GM04504 (cell line): ENCODE data around the gene MAPKAP1.
A peak's percentile ranks its signal among the peaks of the same experiment; 100 is the strongest.

ENCODE experiments used
- DNase-seq: peaks from one replicate; pipeline ENCODE4 v3.0.0-alpha.2; 2012; ENCODE audit warnings: low read depth

The MAPKAP1 gene

GRCh38 chr9:125706651-125707471 lies at the start of gene MAPKAP1:
Gene MAPKAP1 (minus strand): TSS chr9:125707208. CDS start chr9:125672574, 34,634 bp downstream.
- peak; percentile 92 for DNase-seq

DNA sequence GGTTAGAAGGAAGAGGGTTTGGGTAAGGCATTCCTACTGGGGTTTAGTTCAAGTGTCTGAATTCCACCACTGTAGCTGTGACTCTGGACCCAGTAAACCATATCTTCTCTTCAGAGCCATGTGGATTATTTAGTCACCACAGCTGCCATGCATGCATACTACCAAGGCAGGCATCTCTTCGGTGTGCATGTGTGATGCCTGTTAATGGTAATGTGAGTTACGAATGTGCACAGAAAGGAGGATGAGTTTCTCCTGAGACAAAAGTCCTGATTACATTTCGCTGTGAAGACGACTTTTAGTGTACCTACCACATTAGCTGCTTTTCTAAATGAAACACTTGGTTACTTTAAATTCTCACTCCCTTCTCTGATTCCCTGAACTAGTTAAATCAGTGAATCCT lies 49.5 kb upstream of the MAPKAP1 start:
- no peak for DNase-seq

DNA sequence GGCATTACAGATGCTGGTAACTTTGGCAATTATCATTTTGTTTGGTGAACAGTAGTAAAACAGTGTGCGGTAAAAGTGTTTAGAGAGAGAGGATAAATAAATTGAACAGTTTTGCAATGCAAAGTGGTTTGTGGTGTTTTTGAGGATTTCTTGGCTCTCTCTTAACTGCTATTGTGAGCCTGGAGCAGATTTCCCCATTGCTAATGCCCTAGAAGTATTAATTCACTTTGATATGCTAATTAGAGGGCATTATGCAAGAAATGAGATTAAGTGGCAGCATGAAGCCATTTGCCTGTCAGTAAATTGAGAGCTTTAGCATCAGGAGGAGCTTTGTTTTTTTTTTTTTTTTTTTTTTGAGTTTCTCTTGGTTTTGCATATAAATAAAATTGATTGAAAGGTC lies 48.3 kb upstream of the MAPKAP1 start:
- DNase-seq: no peak

DNA sequence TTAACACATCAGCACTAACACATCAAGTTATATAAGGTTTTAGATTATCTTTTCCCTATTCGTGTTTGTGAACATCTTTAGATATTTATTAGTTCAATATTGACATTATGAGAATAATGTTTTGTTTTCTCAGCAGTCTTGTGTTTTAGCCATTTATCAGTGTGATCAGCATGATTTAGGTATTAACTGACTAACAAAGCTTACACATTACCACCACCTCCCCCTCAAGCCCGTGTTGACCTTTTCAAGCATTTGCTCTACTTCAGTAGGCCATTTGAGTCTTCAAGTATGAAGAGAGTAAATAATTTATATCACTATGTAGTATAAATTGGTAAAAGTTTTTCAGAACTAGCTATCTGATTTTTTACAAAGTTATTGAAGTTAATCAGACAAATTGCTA lies 47.1 kb upstream of the MAPKAP1 start:
- DNase-seq: no peak

- DNase-seq: no peak
Measured at GRCh38 chr9:125752070-125752628, 45.1 kb upstream of the MAPKAP1 start.

DNA sequence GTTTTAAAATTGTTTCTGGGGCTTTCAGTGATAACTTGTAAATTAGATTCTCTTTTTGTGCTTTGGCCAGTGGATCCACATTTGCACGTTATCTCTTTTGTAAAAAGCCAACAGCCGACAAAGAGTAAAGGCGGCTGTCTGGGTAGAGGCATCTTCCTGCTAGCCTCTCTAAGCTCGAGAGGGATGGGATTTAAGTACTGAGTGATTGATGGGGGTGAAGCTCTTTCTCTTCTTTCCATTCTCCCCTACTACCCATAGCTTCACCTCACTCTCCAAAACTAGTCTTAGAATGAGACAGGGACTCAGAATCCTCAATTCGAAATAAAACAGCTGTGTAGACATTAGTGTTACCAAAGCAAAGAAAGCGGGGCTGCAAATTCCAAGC lies 43.6 kb upstream of the MAPKAP1 start:
- DNase-seq: no peak

- DNase-seq: no peak
Measured at GRCh38 chr9:125749951-125750626, 43.1 kb upstream of the MAPKAP1 start.

- DNase-seq: no peak
Measured at GRCh38 chr9:125749287-125749935, 42.4 kb upstream of the MAPKAP1 start.

- DNase-seq: no peak
Measured at GRCh38 chr9:125748446-125749099, 41.6 kb upstream of the MAPKAP1 start.

- no peak for DNase-seq
Measured at GRCh38 chr9:125747765-125748445, 40.9 kb upstream of the MAPKAP1 start.

DNA sequence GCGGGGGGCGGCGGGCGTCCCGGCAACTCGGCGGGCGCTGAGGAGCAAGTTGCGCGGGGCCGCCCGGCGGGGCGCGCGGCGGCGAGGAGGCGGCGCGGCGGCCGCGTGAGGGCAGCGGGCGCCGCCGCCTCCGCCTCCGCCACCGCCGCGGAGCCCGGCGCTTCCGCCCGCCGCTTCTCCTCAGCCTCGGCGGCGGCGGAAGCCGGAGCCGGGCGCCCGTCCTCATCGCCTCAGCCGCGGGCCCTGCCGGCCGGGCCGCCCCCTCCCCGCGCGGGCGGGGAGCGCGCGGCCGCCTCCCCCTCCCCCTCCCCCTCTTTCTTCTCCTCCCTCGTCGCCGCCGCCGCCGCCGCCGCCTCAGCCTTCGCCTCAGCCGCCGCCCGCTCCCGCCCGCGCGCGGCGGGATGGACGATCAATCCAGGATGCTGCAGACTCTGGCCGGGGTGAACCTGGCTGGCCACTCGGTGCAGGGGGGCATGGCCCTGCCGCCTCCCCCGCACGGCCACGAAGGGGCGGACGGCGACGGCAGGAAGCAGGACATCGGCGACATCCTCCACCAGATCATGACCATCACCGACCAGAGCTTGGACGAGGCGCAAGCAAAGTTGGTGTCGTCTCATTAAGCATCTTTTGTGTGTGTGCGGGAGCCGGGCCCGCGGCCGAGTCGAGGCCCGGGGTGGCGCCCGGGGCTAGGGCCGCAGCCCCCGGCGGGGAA lies 40.2 kb upstream of the MAPKAP1 start, which contains the start of gene PBX3:
PBX3 (plus strand) TSS at position 321 of the 712 bp plus-strand sequence.
- DNase-seq: no peak

GRCh38 chr9:125746774-125747052 lies 39.7 kb upstream of the MAPKAP1 start:
- DNase-seq: no peak

- DNase-seq: peak; percentile 85
Measured at GRCh38 chr9:125746017-125746773, 39.2 kb upstream of the MAPKAP1 start.

DNA sequence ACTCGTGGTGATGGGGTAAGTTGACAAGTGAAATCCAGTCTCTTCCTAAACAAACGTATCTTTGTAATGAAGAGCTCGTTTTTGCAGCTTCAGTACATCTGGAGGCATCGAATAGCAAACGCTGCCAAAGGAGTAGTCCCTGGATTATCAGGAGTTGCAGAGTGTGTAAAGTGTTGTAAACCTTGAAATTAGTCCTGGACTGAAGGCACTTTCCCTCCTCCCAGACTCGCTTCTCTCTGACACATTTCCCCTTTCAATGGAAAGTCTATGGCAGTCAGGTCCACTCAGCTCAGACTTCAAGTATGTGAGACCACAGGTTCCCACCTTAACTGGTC lies 38.6 kb upstream of the MAPKAP1 start:
- DNase-seq: no peak

DNA sequence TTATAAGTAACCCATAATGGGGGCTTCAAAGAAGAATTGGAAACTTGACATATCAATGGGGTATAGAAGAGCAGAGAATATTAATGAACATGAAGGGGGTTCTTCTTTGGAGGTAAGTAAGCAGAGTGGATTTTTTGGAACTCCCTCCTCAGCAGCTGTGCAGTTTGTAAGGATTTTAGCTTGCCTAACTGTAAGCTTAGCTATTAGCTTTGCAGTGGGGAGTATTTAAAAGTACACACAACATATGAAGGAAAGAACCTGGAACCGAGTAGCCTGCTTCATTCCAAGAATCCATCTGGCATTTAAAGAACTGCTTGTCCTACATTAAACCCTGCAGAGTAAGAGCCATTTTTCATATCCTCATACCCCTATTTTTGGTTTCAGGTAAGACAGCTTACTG lies 38.0 kb upstream of the MAPKAP1 start:
- no peak for DNase-seq

- peak; percentile 67 for DNase-seq
Measured at GRCh38 chr9:125744616-125745015, 37.6 kb upstream of the MAPKAP1 start.

GRCh38 chr9:125743682-125744428 lies 36.8 kb upstream of the MAPKAP1 start:
- DNase-seq: peak; percentile 75

DNA sequence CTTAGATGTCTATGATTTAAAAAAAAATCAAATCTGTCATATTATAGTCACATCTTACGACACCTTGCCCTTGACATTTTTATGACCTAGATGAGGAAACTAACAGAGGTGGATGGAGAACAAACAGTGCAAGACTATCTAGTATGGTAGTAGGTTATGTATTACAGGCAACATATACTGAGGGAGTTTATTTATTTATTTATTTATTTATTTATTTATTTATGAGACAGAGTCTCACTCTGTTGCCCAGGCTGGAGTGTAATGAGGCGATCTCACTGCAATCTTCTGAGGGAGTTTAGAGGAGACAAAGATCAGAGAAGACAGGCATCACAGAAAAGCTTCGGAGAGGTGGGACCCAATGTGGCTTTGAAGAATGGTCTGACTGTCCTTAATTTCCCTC lies 35.6 kb upstream of the MAPKAP1 start:
- no peak for DNase-seq

- DNase-seq: no peak
Measured at GRCh38 chr9:125739436-125739835, 32.4 kb upstream of the MAPKAP1 start.

GRCh38 chr9:125732562-125732961 lies 25.6 kb upstream of the MAPKAP1 start:
- no peak for DNase-seq
